Measurements from ENCODE around the gene CUZD1.

CUZD1 gene

GRCh38 chr10:122853665-122854313, 8.1 kb upstream of the CUZD1 start:
- no peak overlapping the region for H3K4me3 ChIP-seq (ENCODE audit: low read depth, low read length)
- TF ChIP-seq, protein P1, sequence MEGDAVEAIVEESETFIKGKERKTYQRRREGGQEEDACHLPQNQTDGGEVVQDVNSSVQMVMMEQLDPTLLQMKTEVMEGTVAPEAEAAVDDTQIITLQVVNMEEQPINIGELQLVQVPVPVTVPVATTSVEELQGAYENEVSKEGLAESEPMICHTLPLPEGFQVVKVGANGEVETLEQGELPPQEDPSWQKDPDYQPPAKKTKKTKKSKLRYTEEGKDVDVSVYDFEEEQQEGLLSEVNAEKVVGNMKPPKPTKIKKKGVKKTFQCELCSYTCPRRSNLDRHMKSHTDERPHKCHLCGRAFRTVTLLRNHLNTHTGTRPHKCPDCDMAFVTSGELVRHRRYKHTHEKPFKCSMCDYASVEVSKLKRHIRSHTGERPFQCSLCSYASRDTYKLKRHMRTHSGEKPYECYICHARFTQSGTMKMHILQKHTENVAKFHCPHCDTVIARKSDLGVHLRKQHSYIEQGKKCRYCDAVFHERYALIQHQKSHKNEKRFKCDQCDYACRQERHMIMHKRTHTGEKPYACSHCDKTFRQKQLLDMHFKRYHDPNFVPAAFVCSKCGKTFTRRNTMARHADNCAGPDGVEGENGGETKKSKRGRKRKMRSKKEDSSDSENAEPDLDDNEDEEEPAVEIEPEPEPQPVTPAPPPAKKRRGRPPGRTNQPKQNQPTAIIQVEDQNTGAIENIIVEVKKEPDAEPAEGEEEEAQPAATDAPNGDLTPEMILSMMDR (IDR thresholded peaks at IDR 0.05; ENCODE audit: low read depth, low read length): no peak
- DNase-seq (ENCODE audit: low read depth, low spot score): peak; percentile 40
- in situ Hi-C loops (cut with HindIII; ENCODE audit: low sequenced_read_pairs): no loop called here

DNA sequence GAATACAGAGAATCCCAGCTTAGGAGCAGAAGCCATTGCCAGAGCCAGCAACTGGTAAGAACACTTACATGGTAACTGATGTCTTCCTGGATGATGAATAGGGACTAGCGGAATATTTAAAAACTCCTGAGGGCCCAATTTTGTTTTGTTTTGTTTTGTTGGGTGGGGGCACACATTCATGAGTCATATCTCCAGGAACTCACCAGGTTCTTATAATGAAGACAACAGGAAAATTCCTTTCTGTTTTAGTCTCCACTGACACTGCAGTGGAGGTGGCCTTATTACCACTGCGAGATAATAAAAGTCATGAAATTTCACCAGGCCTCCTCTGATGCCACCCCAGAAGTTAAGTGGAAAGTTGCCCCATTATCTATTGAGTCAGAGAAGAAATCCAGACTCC, 6.6 kb upstream of the CUZD1 start:
- no peak overlapping the region for H3K4me3 ChIP-seq (ENCODE audit: low read depth, low read length)
- DNase-seq (ENCODE audit: low read depth, low spot score): peak; percentile 54
- in situ Hi-C loops (cut with HindIII; ENCODE audit: low sequenced_read_pairs): no loop called here

GRCh38 chr10:122850705-122851640, 5.3 kb upstream of the CUZD1 start:
- DNase-seq (ENCODE audit: low read depth, low spot score): peak; percentile 76
- TF ChIP-seq, protein P1 (IDR thresholded peaks at IDR 0.05; ENCODE audit: low read depth, low read length): no peak
- in situ Hi-C loops (cut with HindIII; ENCODE audit: low sequenced_read_pairs): no loop called here
- H3K4me3 ChIP-seq (ENCODE audit: low read depth, low read length): no peak overlapping the region

More for the DNA sequence above, 6.6 kb upstream of the CUZD1 start:
- TF ChIP-seq, protein P1 (IDR thresholded peaks at IDR 0.05; ENCODE audit: low read depth, low read length): no peak

DNA sequence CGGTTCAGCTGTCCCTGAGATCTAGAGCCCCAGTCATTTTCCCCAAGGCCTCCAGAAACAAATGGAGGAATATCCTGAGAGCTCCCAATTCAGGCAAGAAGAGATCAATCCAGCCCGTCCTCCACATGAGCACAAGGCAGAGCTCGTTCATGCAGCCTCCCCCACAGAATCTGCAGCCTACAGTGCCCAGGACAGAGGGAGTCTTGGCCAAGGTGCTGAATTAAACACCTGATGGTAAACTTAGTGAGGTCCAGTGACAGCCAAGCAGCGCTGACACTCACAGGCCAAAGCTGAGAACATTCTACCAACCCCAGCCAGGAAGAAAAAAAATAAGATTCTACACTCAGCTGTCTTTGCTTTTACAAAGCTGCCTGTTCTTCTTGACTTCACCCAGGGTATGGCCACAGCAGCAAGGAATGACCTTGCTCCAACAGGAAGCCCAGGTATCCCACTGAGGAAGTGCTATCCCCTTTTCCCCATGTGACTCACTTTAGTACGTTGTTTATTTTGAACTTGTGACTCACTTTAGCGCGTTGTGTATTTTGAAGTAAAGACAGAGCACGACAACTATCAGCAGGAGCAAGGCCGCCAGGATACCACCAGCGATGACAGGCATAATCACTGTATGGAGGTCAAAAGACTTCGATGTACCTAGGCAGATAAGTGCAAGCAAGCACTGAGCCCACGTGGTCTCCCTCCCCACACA, 4.4 kb upstream of the CUZD1 start:
- TF ChIP-seq, protein P1 (IDR thresholded peaks at IDR 0.05; ENCODE audit: low read depth, low read length): no peak
- in situ Hi-C loops (cut with HindIII; ENCODE audit: low sequenced_read_pairs): no loop called here
- DNase-seq (ENCODE audit: low read depth, low spot score): peak; percentile 24
- no peak overlapping the region for H3K4me3 ChIP-seq (ENCODE audit: low read depth, low read length)

GRCh38 chr10:122849090-122849489, 3.4 kb upstream of the CUZD1 start:
- in situ Hi-C loops (cut with HindIII; ENCODE audit: low sequenced_read_pairs): no loop called here
- no peak overlapping the region for H3K4me3 ChIP-seq (ENCODE audit: low read depth, low read length)
- TF ChIP-seq, protein P1 (IDR thresholded peaks at IDR 0.05; ENCODE audit: low read depth, low read length): no peak
- DNase-seq (ENCODE audit: low read depth, low spot score): no peak
